ENCODE measurements around the gene KRTAP10-1. TPM values are rescaled to one million over a fixed set of nuclear protein-coding genes. Genes with fewer than 3 reads are reported as not detected.

The KRTAP10-1 gene
- total and polyA plus RNA-seq, 9 donors: not detected

- no peak for DNase-seq
- WGBS, 3 donors: 67 to 73% (median 73%) methylated on average over 15 of the region's 15 CpGs
- Histone ChIP-seq H3K36me3 (no peaks in the 10 kb centered on the region), H3K27ac (no peak overlapping the region), H3K4me3 (no peak overlapping the region), H3K4me1 (ENCODE audit: insufficient read depth) (no peaks in the 10 kb centered on the region), H3K27me3 (no peaks in the 10 kb centered on the region), H3K9me3 (no peaks in the 10 kb centered on the region)
- TF ChIP-seq EP300 (IDR thresholded peaks at IDR 0.05) (no peak), POLR2A (IDR thresholded peaks at IDR 0.05) (no peak), CTCF (IDR thresholded peaks at IDR 0.05) (no peak)
- intact Hi-C loops (cut with DNase I): loop anchor here in 1 of 4 donors (10.0 kb wide), 1 partner anchor 277 kb away; no protein-coding TSS in a partner anchor
Observed at GRCh38 chr21:44517175-44517899, 22.7 kb downstream of the KRTAP10-1 start.

GRCh38 chr21:44516828-44517174 lies 23.2 kb downstream of the KRTAP10-1 start:
- Histone ChIP-seq H3K36me3 (no peaks in the 10 kb centered on the region), H3K4me1 (ENCODE audit: insufficient read depth) (no peaks in the 10 kb centered on the region), H3K27me3 (no peaks in the 10 kb centered on the region), H3K9me3 (no peaks in the 10 kb centered on the region), H3K4me3 (no peak overlapping the region), H3K27ac (no peak overlapping the region)
- DNase-seq: no peak
- TF ChIP-seq CTCF (IDR thresholded peaks at IDR 0.05) (no peak), POLR2A (IDR thresholded peaks at IDR 0.05) (no peak)
- intact Hi-C loops (cut with DNase I): loop anchor here in 1 of 4 donors (10.0 kb wide), 1 partner anchor 278 kb away; no protein-coding TSS in a partner anchor
- 80 to 88% (median 82%) methylated on average over 10 of the region's 10 CpGs for WGBS, 3 donors

GRCh38 chr21:44516342-44516741 lies 23.7 kb downstream of the KRTAP10-1 start:
- WGBS, 3 donors: 84 to 86% (median 84%) methylated on average over 13 of the region's 13 CpGs

More at GRCh38 chr21:44516342-44516741, 23.7 kb downstream of the KRTAP10-1 start:
- DNase-seq: no peak
- Histone ChIP-seq H3K36me3 (no peaks in the 10 kb centered on the region), H3K4me3 (no peak overlapping the region), H3K27ac (no peak overlapping the region), H3K27me3 (no peaks in the 10 kb centered on the region), H3K9me3 (no peaks in the 10 kb centered on the region), H3K4me1 (ENCODE audit: insufficient read depth) (no peaks in the 10 kb centered on the region)
- TF ChIP-seq CTCF (IDR thresholded peaks at IDR 0.05) (no peak), EP300 (IDR thresholded peaks at IDR 0.05) (no peak), POLR2A (IDR thresholded peaks at IDR 0.05) (no peak)
- intact Hi-C loops (cut with DNase I): loop anchor here in 1 of 4 donors (10.0 kb wide), 1 partner anchor 278 kb away; no protein-coding TSS in a partner anchor

Data from ovary (tissue), 9 donors.